CD14-positive monocyte (primary cell): ENCODE results near the gene FAF1. TPM values are rescaled to one million over a fixed set of nuclear protein-coding genes. Genes with fewer than 3 reads are reported as not detected.

ENCODE experiments used
- DNase-seq, 3 donors: peaks; one replicate each; pipeline ENCODE4 v3.0.0-alpha.2; 2011 to 2022
- H2AFZ ChIP-seq: 2 replicates; pipeline ENCODE4 v1.6.0; 2012; ENCODE audit warnings: mild to moderate bottlenecking, low read depth, low read length, inconsistent platforms; ENCODE audit not compliant: insufficient read depth, poor library complexity, severe bottlenecking
- H3K27ac ChIP-seq, 2 donors: 1 replicate in 1 of 2; 2 replicates in 1 of 2; pipeline ENCODE4 v1.5.1; 2012 to 2013; ENCODE audit warnings: low read length in 2 of 2, control low read depth in 1 of 2, inconsistent platforms in 1 of 2, low read depth in 1 of 2, mild to moderate bottlenecking in 1 of 2
- H3K27me3 ChIP-seq, 2 donors: one replicate each; pipeline versions ENCODE4 v1.6.0 to v1.6.1; 2011 to 2013; ENCODE audit warnings: low read length in 2 of 2; ENCODE audit not compliant: control insufficient read depth in 2 of 2, insufficient read depth in 2 of 2
- H3K36me3 ChIP-seq, 2 donors: replicated peaks in 1 of 2; 1 replicate in 1 of 2; 2 replicates in 1 of 2; pipeline versions ENCODE4 v1.5.1 to v1.6.1; 2012 to 2013; ENCODE audit warnings: low read length in 2 of 2, control low read depth in 1 of 2, inconsistent platforms in 1 of 2, mild to moderate bottlenecking in 1 of 2; ENCODE audit not compliant: insufficient read depth in 2 of 2, control insufficient read depth in 1 of 2
- H3K4me1 ChIP-seq, 2 donors: 1 replicate in 1 of 2; 2 replicates in 1 of 2; pipeline versions ENCODE4 v1.5.1 to v1.6.1; 2012 to 2013; ENCODE audit warnings: low read length in 2 of 2, control low read depth in 1 of 2, inconsistent platforms in 1 of 2, mild to moderate bottlenecking in 1 of 2, moderate library complexity in 1 of 2; ENCODE audit not compliant: insufficient read depth in 2 of 2, control insufficient read depth in 1 of 2
- H3K4me2 ChIP-seq: replicated peaks from 2 replicates; pipeline ENCODE3; 2012; ENCODE audit warnings: low read length, moderate library complexity, mild to moderate bottlenecking; ENCODE audit not compliant: poor library complexity, severe bottlenecking; ENCODE audit errors: extremely low read depth
- H3K4me3 ChIP-seq, 3 experiments: fragments of 200-600 bp in 1 of 3; sonication (generic) in 1 of 3; replicated peaks in 1 of 3; 1 replicate in 2 of 3; 2 replicates in 1 of 3; pipeline ENCODE4 v1.5.1; 2011 to 2013; ENCODE audit warnings: low read length in 3 of 3, mild to moderate bottlenecking in 3 of 3, control low read depth in 2 of 3, low read depth in 2 of 3, inconsistent platforms in 1 of 3, moderate library complexity in 1 of 3
- H3K79me2 ChIP-seq: 2 replicates; pipeline ENCODE4 v1.6.0; 2012; ENCODE audit warnings: mild to moderate bottlenecking, control low read depth, inconsistent platforms, low read length, moderate library complexity; ENCODE audit not compliant: insufficient read depth
- H3K9ac ChIP-seq: 2 replicates; pipeline ENCODE4 v1.6.0; 2017; ENCODE audit warnings: low read length, mild to moderate bottlenecking; ENCODE audit not compliant: insufficient read depth, poor library complexity, severe bottlenecking
- H3K9me3 ChIP-seq, 2 donors: replicated peaks in 1 of 2; 1 replicate in 1 of 2; 2 replicates in 1 of 2; pipeline versions ENCODE4 v1.5.1 to v1.6.1; 2012 to 2013; ENCODE audit warnings: low read length in 2 of 2, control low read depth in 1 of 2; ENCODE audit not compliant: control insufficient read depth in 1 of 2, insufficient read depth in 1 of 2
- H4K20me1 ChIP-seq: 2 replicates; pipeline ENCODE4 v1.6.0; 2012; ENCODE audit warnings: mild to moderate bottlenecking, low read length, control low read depth, moderate library complexity; ENCODE audit not compliant: insufficient read depth
- H3K27ac Mint-ChIP-seq, 7 donors: one replicate each; pipeline ENCODE4 v1.8.0; 2020; ENCODE audit warnings: mild to moderate bottlenecking in 7 of 7, mixed read lengths in 7 of 7, moderate library complexity in 6 of 7, inconsistent platforms in 2 of 7
- H3K27me3 Mint-ChIP-seq, 3 donors: one replicate each; pipeline ENCODE4 v1.8.0; 2021 to 2022; ENCODE audit warnings: low read depth in 3 of 3, mild to moderate bottlenecking in 3 of 3, mixed read lengths in 3 of 3, moderate library complexity in 3 of 3, inconsistent platforms in 1 of 3
- H3K36me3 Mint-ChIP-seq, 2 donors: one replicate each; pipeline ENCODE4 v1.8.0; 2020; ENCODE audit warnings: mixed read lengths in 2 of 2, inconsistent platforms in 1 of 2, mild to moderate bottlenecking in 1 of 2
- H3K4me1 Mint-ChIP-seq: one replicate; pipeline ENCODE4 v1.8.0; 2020; ENCODE audit warnings: mild to moderate bottlenecking, mixed read lengths
- H3K4me3 Mint-ChIP-seq, 2 donors: one replicate each; pipeline ENCODE4 v1.8.0; 2020; ENCODE audit warnings: mild to moderate bottlenecking in 2 of 2, mixed read lengths in 2 of 2, moderate library complexity in 1 of 2
- H3K9me3 Mint-ChIP-seq, 7 donors: one replicate each; pipeline ENCODE4 v1.8.0; 2020 to 2022; ENCODE audit warnings: mixed read lengths in 7 of 7, mild to moderate bottlenecking in 6 of 7, moderate library complexity in 6 of 7, inconsistent platforms in 2 of 7
- WGBS: methylation state at CpG from one replicate; pipeline ENCODE4 v1.1.5; 2013; ENCODE audit warnings: missing lambda C conversion rate; ENCODE audit not compliant: insufficient coverage; 5-methylcytosine and 5-hydroxymethylcytosine counted together
- intact Hi-C, 2 donors: fragments of 100-400 bp; cut with micrococcal nuclease; formaldehyde crosslinking; loops; one replicate each; pipeline versions ENCODE4 v1.15.0 to v1.15.1; 2023
- polyA plus RNA-seq, 3 donors: library from polyadenylated mRNA; depleted of rRNA in 1 of 3; unstranded in 2 of 3; stranded (reverse) in 1 of 3; fragments of 300-500 nt in 2 of 3; fragments of >200 nt in 1 of 3; fragmentation: Illumina TruSeq in 2 of 3; gene quantifications; 1 replicate in 2 of 3; 2 replicates in 1 of 3; pipeline ENCODE4 v1.2.3, GENCODE V29; 2012 to 2021
- TF ChIP-seq, protein P1 (sequence below): fragments of 200-600 bp; IDR thresholded peaks from one replicate; pipeline ENCODE4 v1.8.0; 2022; ENCODE audit warnings: antibody characterized with exemption, mild to moderate bottlenecking

Gene FAF1
- polyA plus RNA-seq, 3 donors = 11.4 to 29.6 (median 16.9) TPM

DNA sequence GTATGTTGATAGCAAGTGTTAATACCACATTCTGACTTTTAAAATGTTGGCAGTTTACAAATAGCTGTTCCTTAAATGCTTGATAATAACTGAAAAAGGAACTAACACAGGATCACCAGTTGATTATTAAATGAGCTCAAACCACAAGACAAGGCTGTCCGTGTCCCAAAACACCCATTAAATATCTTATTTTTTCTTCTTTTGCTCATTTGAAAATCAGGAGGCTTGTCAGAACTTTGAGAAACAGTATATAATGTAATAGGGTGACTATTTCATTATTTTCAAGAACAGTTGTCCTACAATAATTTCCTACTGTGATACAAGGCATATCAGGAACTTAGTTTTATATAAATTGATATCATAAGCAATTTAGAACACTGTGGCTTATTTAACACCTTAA, 12.7 kb upstream of the FAF1 start:
- no peak overlapping the region for H3K27ac ChIP-seq
- H3K27me3 Mint-ChIP-seq = peaks cover 12 to 20% (median 14%) of the 10 kb centered on the region in 3 donors
- H3K9ac ChIP-seq = no peak overlapping the region
- no peak overlapping the region for H3K27ac Mint-ChIP-seq
- H3K79me2 ChIP-seq = peaks cover 52% of the 10 kb centered on the region
- H3K4me1 Mint-ChIP-seq = peaks cover 32% of the 10 kb centered on the region
- peaks cover 19 to 46% of the 10 kb centered on the region in 2 donors for H3K4me1 ChIP-seq
- no peaks in the 10 kb centered on the region for H3K36me3 ChIP-seq
- TF ChIP-seq, protein P1, sequence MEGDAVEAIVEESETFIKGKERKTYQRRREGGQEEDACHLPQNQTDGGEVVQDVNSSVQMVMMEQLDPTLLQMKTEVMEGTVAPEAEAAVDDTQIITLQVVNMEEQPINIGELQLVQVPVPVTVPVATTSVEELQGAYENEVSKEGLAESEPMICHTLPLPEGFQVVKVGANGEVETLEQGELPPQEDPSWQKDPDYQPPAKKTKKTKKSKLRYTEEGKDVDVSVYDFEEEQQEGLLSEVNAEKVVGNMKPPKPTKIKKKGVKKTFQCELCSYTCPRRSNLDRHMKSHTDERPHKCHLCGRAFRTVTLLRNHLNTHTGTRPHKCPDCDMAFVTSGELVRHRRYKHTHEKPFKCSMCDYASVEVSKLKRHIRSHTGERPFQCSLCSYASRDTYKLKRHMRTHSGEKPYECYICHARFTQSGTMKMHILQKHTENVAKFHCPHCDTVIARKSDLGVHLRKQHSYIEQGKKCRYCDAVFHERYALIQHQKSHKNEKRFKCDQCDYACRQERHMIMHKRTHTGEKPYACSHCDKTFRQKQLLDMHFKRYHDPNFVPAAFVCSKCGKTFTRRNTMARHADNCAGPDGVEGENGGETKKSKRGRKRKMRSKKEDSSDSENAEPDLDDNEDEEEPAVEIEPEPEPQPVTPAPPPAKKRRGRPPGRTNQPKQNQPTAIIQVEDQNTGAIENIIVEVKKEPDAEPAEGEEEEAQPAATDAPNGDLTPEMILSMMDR = no peak
- H3K36me3 Mint-ChIP-seq = peaks cover 10 to 17% of the 10 kb centered on the region in 2 donors
- H3K4me2 ChIP-seq = peak overlapping the region; percentile 38
- peaks cover 12 to 19% of the 10 kb centered on the region in 2 donors for H3K27me3 ChIP-seq
- H4K20me1 ChIP-seq = no peaks in the 10 kb centered on the region
- peaks cover 0 to 3% (median 0%) of the 10 kb centered on the region in 7 donors for H3K9me3 Mint-ChIP-seq
- peak overlapping the region in 1 of 3 experiments; percentile 28 for H3K4me3 ChIP-seq
- WGBS = no CpG with 5 or more reads among the region's 1 CpG
- H2AFZ ChIP-seq = no peak overlapping the region
- no peaks in the 10 kb centered on the region for H3K9me3 ChIP-seq
- peak in 1 of 3 donors; percentile 26 for DNase-seq
- H3K4me3 Mint-ChIP-seq = no peak overlapping the region
- intact Hi-C loops = loop anchor here in 1 of 2 donors (10.0 kb wide), 1 partner anchor 192 kb away; no protein-coding TSS in a partner anchor

DNA sequence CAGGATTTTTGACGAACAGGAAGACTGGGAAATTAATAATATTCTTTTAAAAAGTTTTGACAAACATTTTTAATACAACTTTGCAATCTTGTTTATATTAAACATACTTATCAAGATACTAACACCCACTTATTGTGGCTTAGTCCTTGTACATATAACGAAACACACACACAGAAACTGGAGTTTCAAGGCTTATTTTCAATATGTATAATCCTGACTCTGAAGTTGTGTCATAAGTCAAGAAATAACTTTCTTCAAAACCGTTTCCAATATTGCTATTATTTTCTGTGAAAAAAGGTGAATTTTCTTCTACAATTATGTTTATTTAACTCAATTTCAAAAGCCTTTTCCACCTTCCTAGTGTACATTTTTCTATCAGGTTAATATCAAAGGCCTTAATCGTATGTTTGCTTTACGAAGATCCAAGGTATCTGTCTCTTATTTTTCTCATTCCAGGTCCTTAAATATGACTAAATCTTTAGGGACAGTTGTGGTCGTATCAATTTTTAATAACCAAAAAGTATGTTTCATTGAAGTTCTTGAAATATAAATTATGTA, 11.8 kb upstream of the FAF1 start:
- Histone ChIP-seq H3K9ac (no peak overlapping the region), H3K36me3 (no peaks in the 10 kb centered on the region), H3K27me3 (peaks cover 12 to 13% of the 10 kb centered on the region in 2 donors), H3K4me3 (peak overlapping the region in 1 of 3 experiments; percentile 98), H3K27ac (peak overlapping the region in 1 of 2 donors; percentile 40), H2AFZ (no peak overlapping the region), H3K4me1 (peaks cover 25 to 46% of the 10 kb centered on the region in 2 donors), H4K20me1 (no peaks in the 10 kb centered on the region), H3K9me3 (no peaks in the 10 kb centered on the region), H3K79me2 (peaks cover 52% of the 10 kb centered on the region), H3K4me2 (no peak overlapping the region)
- Mint-ChIP-seq H3K4me3 (no peak overlapping the region), H3K27me3 (peaks cover 7 to 11% (median 11%) of the 10 kb centered on the region in 3 donors), H3K4me1 (peaks cover 38% of the 10 kb centered on the region), H3K36me3 (peaks cover 10 to 17% of the 10 kb centered on the region in 2 donors), H3K27ac (no peak overlapping the region), H3K9me3 (peaks cover 0 to 3% (median 0%) of the 10 kb centered on the region in 7 donors)
- TF ChIP-seq, protein P1 = no peak
- WGBS = no CpG with 5 or more reads among the region's 6 CpGs
- intact Hi-C loops = loop anchor here in 1 of 2 donors (10.0 kb wide), 1 partner anchor 193 kb away; no protein-coding TSS in a partner anchor
- no peak for DNase-seq
